H1 (cell line): ENCODE data around the gene NOL3. TPM values are rescaled to one million over a fixed set of nuclear protein-coding genes. Genes with fewer than 3 reads are reported as not detected.
A peak's percentile ranks its signal among the peaks of the same experiment; 100 is the strongest.

Source experiments
- CTCF ChIA-PET: fragments of 300-600 bp; sonication (Branson Sonifier 250); formaldehyde crosslinking; loops from one replicate; lab custom pipeline; 2021; ENCODE audit not compliant: partially characterized antibody; lab: Charles Lee
- POLR2A ChIA-PET: fragments of 300-600 bp; sonication (Branson Sonifier 250); formaldehyde crosslinking; loops from one replicate; lab custom pipeline; 2021; ENCODE audit warnings: inconsistent platforms; ENCODE audit not compliant: partially characterized antibody; lab: Charles Lee
- DNase-seq, 2 experiments: peaks; one replicate each; pipeline versions ENCODE4 v3.0.0 to v3.0.0-alpha.2; 2010 to 2022; ENCODE audit warnings: low spot score in 2 of 2, low read depth in 1 of 2, mixed read lengths in 1 of 2
- FAIRE-seq: peaks from 2 replicates; lab custom pipeline; 2011; peaks lifted over from hg19 to GRCh38; lab: Jason Lieb, UNC
- H2AFZ ChIP-seq: 2 replicates; pipeline ENCODE4 v1.8.1; 2012; ENCODE audit warnings: low read length, inconsistent platforms
- H2AK5ac ChIP-seq: 2 replicates; pipeline ENCODE4 v1.6.1; 2013; ENCODE audit warnings: low read depth, low read length
- H2BK120ac ChIP-seq: replicated peaks from 2 replicates; pipeline ENCODE3; 2013; ENCODE audit warnings: low read depth, low read length, inconsistent platforms
- H2BK12ac ChIP-seq: 2 replicates; pipeline ENCODE4 v1.6.1; 2013; ENCODE audit warnings: low read depth, low read length
- H2BK15ac ChIP-seq: 2 replicates; pipeline ENCODE4 v1.6.1; 2013; ENCODE audit warnings: low read length
- H2BK20ac ChIP-seq: 2 replicates; pipeline ENCODE4 v1.6.1; 2013; ENCODE audit warnings: low read length
- H2BK5ac ChIP-seq: 2 replicates; pipeline ENCODE4 v1.6.1; 2013; ENCODE audit warnings: low read depth, low read length
- H3K14ac ChIP-seq: 2 replicates; pipeline ENCODE4 v1.6.1; 2013; ENCODE audit warnings: inconsistent platforms; ENCODE audit not compliant: insufficient read length
- H3K18ac ChIP-seq: 2 replicates; pipeline ENCODE4 v1.6.1; 2013; ENCODE audit warnings: low read length; ENCODE audit errors: extremely low read depth
- H3K23ac ChIP-seq: 2 replicates; pipeline ENCODE4 v1.6.1; 2013; ENCODE audit warnings: inconsistent platforms; ENCODE audit not compliant: insufficient read length
- H3K23me2 ChIP-seq: 2 replicates; pipeline ENCODE4 v1.6.1; 2013; ENCODE audit warnings: low read depth, low read length
- H3K27ac ChIP-seq: 2 replicates; pipeline ENCODE4 v1.6.1; 2011; ENCODE audit warnings: low read depth, low read length, inconsistent platforms
- H3K27me3 ChIP-seq, 4 experiments: replicated peaks in 1 of 4; 1 replicate in 1 of 4; 2 replicates in 3 of 4; pipeline versions ENCODE4 v1.6.1 to v1.8.1; 2011 to 2013; ENCODE audit warnings: low read length in 3 of 4, mild to moderate bottlenecking in 3 of 4, inconsistent platforms in 2 of 4, mixed read lengths in 2 of 4, moderate library complexity in 1 of 4; ENCODE audit not compliant: control insufficient read depth in 3 of 4, insufficient read depth in 3 of 4; ENCODE audit errors: extremely low read depth in 1 of 4
- H3K36me3 ChIP-seq, 4 experiments: 2 replicates each; pipeline versions ENCODE4 v1.6.1 to v1.8.1; 2011 to 2013; ENCODE audit warnings: mild to moderate bottlenecking in 4 of 4, low read length in 3 of 4, moderate library complexity in 2 of 4, control low read depth in 1 of 4, inconsistent platforms in 1 of 4; ENCODE audit not compliant: insufficient read depth in 4 of 4, control insufficient read depth in 2 of 4
- H3K4ac ChIP-seq: replicated peaks from 2 replicates; pipeline ENCODE3; 2013; ENCODE audit warnings: low read length, low read depth, mixed read lengths, inconsistent platforms; ENCODE audit not compliant: insufficient read length
- H3K4me1 ChIP-seq, 4 experiments: replicated peaks in 1 of 4; 1 replicate in 1 of 4; 2 replicates in 3 of 4; pipeline versions ENCODE4 v1.6.1 to v1.8.1; 2011 to 2013; ENCODE audit warnings: low read length in 3 of 4, inconsistent platforms in 2 of 4, mixed read lengths in 1 of 4; ENCODE audit not compliant: insufficient read depth in 4 of 4, control insufficient read depth in 3 of 4
- H3K4me2 ChIP-seq, 2 experiments: 2 replicates each; pipeline versions ENCODE4 v1.6.1 to v1.8.1; 2011 to 2013; ENCODE audit warnings: low read depth in 2 of 2, low read length in 2 of 2, control low read depth in 1 of 2, inconsistent platforms in 1 of 2, mild to moderate bottlenecking in 1 of 2; ENCODE audit not compliant: insufficient read depth in 1 of 2
- H3K4me3 ChIP-seq, 4 experiments: fragments of 200-600, 300-600 bp in 1 of 4; sonication (generic), shearing (Covaris generic), sonication (Bioruptor Twin) in 1 of 4; 2 replicates each; pipeline versions ENCODE4 v1.5.1 to v1.8.1; 2011 to 2016; ENCODE audit warnings: low read length in 4 of 4, low read depth in 3 of 4, control low read depth in 2 of 4, inconsistent platforms in 2 of 4, mild to moderate bottlenecking in 2 of 4, mixed read lengths in 1 of 4, moderate library complexity in 1 of 4; ENCODE audit not compliant: insufficient read depth in 2 of 4; ENCODE audit errors: extremely low read depth in 1 of 4
- H3K56ac ChIP-seq: replicated peaks from 2 replicates; pipeline ENCODE3; 2013; ENCODE audit warnings: low read depth, mild to moderate bottlenecking, mixed read lengths, low read length, inconsistent platforms; ENCODE audit not compliant: insufficient read length
- H3K79me1 ChIP-seq: 2 replicates; pipeline ENCODE4 v1.6.1; 2013; ENCODE audit warnings: low read depth, low read length, control low read depth
- H3K79me2 ChIP-seq, 2 experiments: 2 replicates each; pipeline versions ENCODE4 v1.6.1 to v1.8.1; 2012 to 2013; ENCODE audit warnings: low read length in 2 of 2, mild to moderate bottlenecking in 2 of 2, inconsistent platforms in 1 of 2; ENCODE audit not compliant: insufficient read depth in 2 of 2, control insufficient read depth in 1 of 2
- H3K9ac ChIP-seq, 4 experiments: replicated peaks in 1 of 4; 1 replicate in 1 of 4; 2 replicates in 3 of 4; pipeline versions ENCODE4 v1.6.1 to v1.8.1; 2011 to 2013; ENCODE audit warnings: low read depth in 3 of 4, low read length in 3 of 4, control low read depth in 2 of 4, mild to moderate bottlenecking in 2 of 4, moderate library complexity in 2 of 4, inconsistent platforms in 1 of 4; ENCODE audit errors: extremely low read depth in 1 of 4
- H3K9me3 ChIP-seq, 2 experiments: 2 replicates each; pipeline versions ENCODE4 v1.6.1 to v1.8.1; 2012 to 2013; ENCODE audit warnings: mild to moderate bottlenecking in 2 of 2, moderate library complexity in 2 of 2, control low read depth in 1 of 2, inconsistent platforms in 1 of 2, low read depth in 1 of 2, low read length in 1 of 2, mixed read lengths in 1 of 2; ENCODE audit not compliant: insufficient read depth in 2 of 2
- H4K20me1 ChIP-seq, 2 experiments: replicated peaks in 1 of 2; 2 replicates each; pipeline versions ENCODE3 to v1.8.1; 2011 to 2013; ENCODE audit warnings: inconsistent platforms in 2 of 2, low read length in 2 of 2, mild to moderate bottlenecking in 1 of 2; ENCODE audit not compliant: insufficient read depth in 2 of 2, control insufficient read depth in 1 of 2
- H4K5ac ChIP-seq: 2 replicates; pipeline ENCODE4 v1.6.1; 2013; ENCODE audit warnings: low read length, low read depth, mixed read lengths, inconsistent platforms; ENCODE audit not compliant: insufficient read length
- H4K8ac ChIP-seq: 2 replicates; pipeline ENCODE4 v1.8.0; 2013; ENCODE audit warnings: mild to moderate bottlenecking, moderate library complexity, low read length, inconsistent platforms; ENCODE audit not compliant: insufficient read depth; ENCODE audit errors: extremely low read depth
- H4K91ac ChIP-seq: replicated peaks from 2 replicates; pipeline ENCODE3; 2013; ENCODE audit warnings: low read length, mixed read lengths, inconsistent platforms; ENCODE audit not compliant: insufficient read length
- CBX8 ChIP-seq: fragments of 300-800, 300-1000 bp; sonication (generic); IDR thresholded peaks from 2 replicates; pipeline ENCODE4 v1.7.1; 2016; ENCODE audit warnings: low read depth, low read length, borderline replicate concordance
- CHD1 ChIP-seq: IDR thresholded peaks from 2 replicates; pipeline ENCODE4 v1.6.1; 2012; ENCODE audit warnings: low read depth, low read length, improper control_type of control experiment
- EZH2 ChIP-seq: fragments of 200-600 bp; sonication (generic); IDR thresholded peaks from 2 replicates; pipeline ENCODE4 v1.7.1; 2012; ENCODE audit warnings: low read depth, mild to moderate bottlenecking, moderate library complexity, low read length, inconsistent platforms; ENCODE audit not compliant: severe bottlenecking
- POU5F1 ChIP-seq: IDR thresholded peaks from 2 replicates; pipeline ENCODE4 v1.6.1; 2011; ENCODE audit warnings: low read depth, mild to moderate bottlenecking, low read length, moderate library complexity
- RFX5 ChIP-seq: IDR thresholded peaks from 2 replicates; pipeline ENCODE4 v1.6.1; 2011; ENCODE audit warnings: low read depth, low read length, improper control_type of control experiment, borderline replicate concordance
- SUZ12 ChIP-seq: fragments of 200-600 bp; sonication (generic); IDR thresholded peaks from 2 replicates; pipeline ENCODE4 v1.6.1; 2012; ENCODE audit warnings: mild to moderate bottlenecking, inconsistent platforms, low read length, moderate library complexity, mixed read lengths
- TBP ChIP-seq: IDR thresholded peaks from 2 replicates; pipeline ENCODE4 v1.6.1; 2011; ENCODE audit warnings: low read depth, low read length, improper control_type of control experiment
- whole genome bisulfite sequencing, 2 experiments: shearing (Covaris generic) in 1 of 2; methylation state at CpG; one replicate each; pipeline versions ENCODE4 v1.1.6 to v1.1.7; 2013 to 2015; ENCODE audit warnings: low lambda C conversion rate in 2 of 2, mixed read lengths in 2 of 2, inconsistent platforms in 1 of 2, low coverage in 1 of 2, missing lambda C conversion rate in 1 of 2; ENCODE audit not compliant: insufficient replicate concordance in 2 of 2, insufficient coverage in 1 of 2, insufficient read length in 1 of 2; ENCODE audit errors: extremely low coverage in 1 of 2, missing lambda C conversion rate in 1 of 2; 5-methylcytosine and 5-hydroxymethylcytosine counted together
- polyA plus RNA-seq, 7 experiments: library from polyadenylated mRNA; depleted of rRNA in 3 of 7; stranded (reverse) in 5 of 7; unstranded in 2 of 7; fragments of >200 nt in 5 of 7; fragments of 200-250 nt in 2 of 7; gene quantifications; 1 replicate in 5 of 7; 2 replicates in 1 of 7; 4 replicates in 1 of 7; pipeline versions ENCODE4 v1.2.1 to v1.2.3, GENCODE V29; 2011 to 2013; ENCODE audit warnings: missing spikeins in 2 of 7, mixed read lengths in 2 of 7
- total RNA-seq: library from RNA; stranded (reverse); fragmentation: NEBNext Ultra II Directional; extraction: Animal tissue kit (Norgen Biotek cat#: 25700); gene quantifications from 2 replicates; pipeline ENCODE4 v1.2.1, GENCODE V29; 2021
- TF ChIP-seq, protein P1 (sequence below): IDR thresholded peaks from 2 replicates; pipeline ENCODE4 v1.6.1; 2011; ENCODE audit warnings: low read depth, mild to moderate bottlenecking, low read length; ENCODE audit not compliant: insufficient read depth
- TF ChIP-seq, protein P2 (sequence below), 3 experiments: IDR thresholded peaks; 1 replicate in 2 of 3; 2 replicates in 1 of 3; pipeline versions ENCODE4 v1.5.1 to v1.6.1; 2011; ENCODE audit warnings: low read length in 3 of 3, mild to moderate bottlenecking in 3 of 3, inconsistent platforms in 2 of 3, low read depth in 1 of 3, moderate library complexity in 1 of 3; ENCODE audit not compliant: insufficient read depth in 1 of 3; ENCODE audit errors: control extremely low read depth in 1 of 3

The NOL3 gene
- total and polyA plus RNA-seq, 2 of the 8 experiments (the other 6 are each of a cell fraction or from before 2014, with no cell fraction given): 2.2 to 4.6 TPM

DNA sequence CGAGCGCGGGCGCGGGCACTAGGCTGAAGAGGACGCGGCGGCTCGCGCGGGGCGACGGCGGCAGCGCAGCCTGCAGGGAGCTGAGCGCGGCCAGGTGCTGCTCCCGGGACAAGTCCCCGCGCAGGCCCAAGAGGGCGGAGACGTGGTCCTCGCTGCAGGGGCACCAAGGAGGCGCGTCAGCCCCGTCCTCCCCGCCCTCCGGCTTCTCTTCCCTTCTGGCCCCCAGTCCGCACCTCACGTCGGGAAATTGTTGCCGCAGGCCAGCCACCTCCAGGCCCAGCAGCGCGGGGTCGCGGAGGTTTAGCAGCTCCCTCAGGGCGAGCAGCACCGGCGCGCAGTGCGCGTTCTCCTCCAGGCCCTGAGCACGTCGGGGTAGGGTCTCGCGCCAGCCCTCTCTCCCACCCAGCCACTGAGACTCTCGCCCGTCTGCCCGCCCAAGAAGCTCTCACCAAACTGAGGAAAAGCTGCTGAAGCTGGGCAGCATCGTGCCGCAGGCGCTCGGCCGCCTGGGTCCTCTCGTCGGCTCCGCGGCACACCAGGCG is 14.2 kb downstream of the NOL3 start:
- H2AFZ ChIP-seq: peak overlapping the region; percentile 17; the same call in 1 of the 2 replicates
- peak overlapping the region; percentile 67 to 92 for H3K4me2 ChIP-seq
- no peak overlapping the region for H2BK12ac ChIP-seq
- 13% methylated on average over 51 of the region's 59 CpGs; no CpG with 5 or more reads in 1 of the 2 experiments for WGBS, 2 experiments
- H4K8ac ChIP-seq: peak overlapping the region; percentile 90
- no peak overlapping the region for H4K5ac ChIP-seq
- no peak overlapping the region for H2BK15ac ChIP-seq
- CTCF ChIA-PET: interaction anchor here (0.5 to 9.3 kb wide), 28 partner anchors 10 to 459 kb away, joined by 3 to 151 read pairs (median 4); partner anchors contain the start of genes ELMO3, FBXL8, FHOD1 and HSF4
- H2BK20ac ChIP-seq: no peak overlapping the region
- no peak overlapping the region for H3K56ac ChIP-seq
- no peak overlapping the region for H3K14ac ChIP-seq
- no peak overlapping the region for H4K91ac ChIP-seq
- no peaks in the 10 kb centered on the region; a peak in 1 of 8 replicates for H3K36me3 ChIP-seq
- H3K4me1 ChIP-seq: peaks cover 0 to 17% (median 10%) of the 10 kb centered on the region in 4 experiments; a peak in 5 of 7 replicates
- FAIRE-seq (no peak), DNase-seq (peak in 1 of 2 experiments; percentile 70)
- H4K20me1 ChIP-seq: peaks cover 2 to 22% of the 10 kb centered on the region in 2 experiments
- peaks cover 8 to 32% (median 19%) of the 10 kb centered on the region in 4 experiments for H3K27me3 ChIP-seq
- POLR2A ChIA-PET: interaction anchor here (0.7 to 4.0 kb wide), 10 partner anchors 10 to 62 kb away, joined by 3 to 19 read pairs (median 4); partner anchors contain the start of genes HSF4 and NOL3
- H3K18ac ChIP-seq: no peak overlapping the region; the same call in 1 of the 2 replicates
- H3K9me3 ChIP-seq: no peaks in the 10 kb centered on the region
- no peak overlapping the region for H3K9ac ChIP-seq
- peak overlapping the region; percentile 73 to 90 (median 85) for H3K4me3 ChIP-seq
- no peak overlapping the region for H3K23ac ChIP-seq
- no peak overlapping the region for H3K4ac ChIP-seq
- H3K79me2 ChIP-seq: peaks cover 0 to 5% of the 10 kb centered on the region in 2 experiments; a peak in 1 of 4 replicates
- H3K23me2 ChIP-seq: peaks cover 13% of the 10 kb centered on the region; the same call in 1 of the 2 replicates
- H2BK120ac ChIP-seq: no peak overlapping the region
- no peak overlapping the region for H3K27ac ChIP-seq
- H2AK5ac ChIP-seq: no peak overlapping the region
- H3K79me1 ChIP-seq: no peaks in the 10 kb centered on the region
- no peak overlapping the region for H2BK5ac ChIP-seq
- TF ChIP-seq SUZ12: peak; percentile 76
- TF ChIP-seq TBP: no peak
- no peak for TF ChIP-seq CHD1
- TF ChIP-seq POU5F1: no peak
- TF ChIP-seq EZH2: peak; percentile 69
- no peak for TF ChIP-seq RFX5
- no peak for TF ChIP-seq CBX8
- TF ChIP-seq, protein P1, sequence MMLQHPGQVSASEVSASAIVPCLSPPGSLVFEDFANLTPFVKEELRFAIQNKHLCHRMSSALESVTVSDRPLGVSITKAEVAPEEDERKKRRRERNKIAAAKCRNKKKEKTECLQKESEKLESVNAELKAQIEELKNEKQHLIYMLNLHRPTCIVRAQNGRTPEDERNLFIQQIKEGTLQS: no peak
- TF ChIP-seq, protein P2, sequence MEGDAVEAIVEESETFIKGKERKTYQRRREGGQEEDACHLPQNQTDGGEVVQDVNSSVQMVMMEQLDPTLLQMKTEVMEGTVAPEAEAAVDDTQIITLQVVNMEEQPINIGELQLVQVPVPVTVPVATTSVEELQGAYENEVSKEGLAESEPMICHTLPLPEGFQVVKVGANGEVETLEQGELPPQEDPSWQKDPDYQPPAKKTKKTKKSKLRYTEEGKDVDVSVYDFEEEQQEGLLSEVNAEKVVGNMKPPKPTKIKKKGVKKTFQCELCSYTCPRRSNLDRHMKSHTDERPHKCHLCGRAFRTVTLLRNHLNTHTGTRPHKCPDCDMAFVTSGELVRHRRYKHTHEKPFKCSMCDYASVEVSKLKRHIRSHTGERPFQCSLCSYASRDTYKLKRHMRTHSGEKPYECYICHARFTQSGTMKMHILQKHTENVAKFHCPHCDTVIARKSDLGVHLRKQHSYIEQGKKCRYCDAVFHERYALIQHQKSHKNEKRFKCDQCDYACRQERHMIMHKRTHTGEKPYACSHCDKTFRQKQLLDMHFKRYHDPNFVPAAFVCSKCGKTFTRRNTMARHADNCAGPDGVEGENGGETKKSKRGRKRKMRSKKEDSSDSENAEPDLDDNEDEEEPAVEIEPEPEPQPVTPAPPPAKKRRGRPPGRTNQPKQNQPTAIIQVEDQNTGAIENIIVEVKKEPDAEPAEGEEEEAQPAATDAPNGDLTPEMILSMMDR (IDR thresholded peaks at IDR 0.05; ENCODE audit: control extremely low read depth in 1 of 3, insufficient read depth in 1 of 3, low read depth in 1 of 3, low read length in 3 of 3): no peak
